Testis (tissue), 2 donors: ENCODE measurements around the gene PCIF1.

Experiments
- POLR2A ChIP-seq: fragments of 450-650 bp; IDR thresholded peaks from one replicate; pipeline ENCODE4 v1.6.1; 2017; ENCODE audit warnings: antibody characterized with exemption, mild to moderate bottlenecking, moderate library complexity
- TF ChIP-seq, protein P1 (sequence below), 3 experiments: fragments of 450-650 bp in 2 of 3; fragments of 200-600 bp in 1 of 3; sonication (generic) in 1 of 3; IDR thresholded peaks; one replicate each; pipeline ENCODE4 v1.5.1; 2016 to 2019; ENCODE audit warnings: antibody characterized with exemption in 3 of 3, mild to moderate bottlenecking in 2 of 3, moderate library complexity in 1 of 3

- TF ChIP-seq, protein P1, sequence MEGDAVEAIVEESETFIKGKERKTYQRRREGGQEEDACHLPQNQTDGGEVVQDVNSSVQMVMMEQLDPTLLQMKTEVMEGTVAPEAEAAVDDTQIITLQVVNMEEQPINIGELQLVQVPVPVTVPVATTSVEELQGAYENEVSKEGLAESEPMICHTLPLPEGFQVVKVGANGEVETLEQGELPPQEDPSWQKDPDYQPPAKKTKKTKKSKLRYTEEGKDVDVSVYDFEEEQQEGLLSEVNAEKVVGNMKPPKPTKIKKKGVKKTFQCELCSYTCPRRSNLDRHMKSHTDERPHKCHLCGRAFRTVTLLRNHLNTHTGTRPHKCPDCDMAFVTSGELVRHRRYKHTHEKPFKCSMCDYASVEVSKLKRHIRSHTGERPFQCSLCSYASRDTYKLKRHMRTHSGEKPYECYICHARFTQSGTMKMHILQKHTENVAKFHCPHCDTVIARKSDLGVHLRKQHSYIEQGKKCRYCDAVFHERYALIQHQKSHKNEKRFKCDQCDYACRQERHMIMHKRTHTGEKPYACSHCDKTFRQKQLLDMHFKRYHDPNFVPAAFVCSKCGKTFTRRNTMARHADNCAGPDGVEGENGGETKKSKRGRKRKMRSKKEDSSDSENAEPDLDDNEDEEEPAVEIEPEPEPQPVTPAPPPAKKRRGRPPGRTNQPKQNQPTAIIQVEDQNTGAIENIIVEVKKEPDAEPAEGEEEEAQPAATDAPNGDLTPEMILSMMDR (IDR thresholded peaks at IDR 0.05), result no peak
- TF ChIP-seq POLR2A, result no peak
These were observed 7.2 kb upstream of the PCIF1 start for GRCh38 chr20:45927071-45927878.
